Activated naive CD8-positive, alpha-beta T cell treated with anti-CD3 and anti-CD28 coated beads for 36 hours (primary cell): ENCODE data around the gene PDLIM1. TPM values are rescaled to one million over a fixed set of nuclear protein-coding genes. Genes with fewer than 3 reads are reported as not detected.
"Not testable (repeated sequence)": the region's sequence is repeated elsewhere in the genome, so short reads cannot be mapped to it uniquely, and the experiment has no call there.

ENCODE experiments used
- DNase-seq: peaks from one replicate; pipeline ENCODE4 v3.0.0; 2021
- H3K27ac Mint-ChIP-seq: one replicate; pipeline ENCODE4 v1.8.0; 2022; ENCODE audit warnings: mild to moderate bottlenecking, moderate library complexity, mixed read lengths
- H3K27me3 Mint-ChIP-seq: one replicate; pipeline ENCODE4 v1.8.0; 2022; ENCODE audit warnings: mild to moderate bottlenecking, mixed read lengths
- H3K36me3 Mint-ChIP-seq: one replicate; pipeline ENCODE4 v1.8.0; 2021; ENCODE audit warnings: mild to moderate bottlenecking, mixed read lengths
- H3K4me1 Mint-ChIP-seq: one replicate; pipeline ENCODE4 v1.8.0; 2021; ENCODE audit warnings: mixed read lengths
- H3K4me3 Mint-ChIP-seq: one replicate; pipeline ENCODE4 v1.8.0; 2022; ENCODE audit warnings: mild to moderate bottlenecking, moderate library complexity, mixed read lengths
- H3K9me3 Mint-ChIP-seq: one replicate; pipeline ENCODE4 v1.8.0; 2022; ENCODE audit warnings: mixed read lengths
- total RNA-seq, 2 experiments: library from RNA; stranded (reverse); gene quantifications; one replicate each; pipeline ENCODE4 v1.2.3, GENCODE V29; 2021

PDLIM1 gene
- total RNA-seq, 2 experiments from 2014 or later: 0.70 to 1.6 TPM

DNA sequence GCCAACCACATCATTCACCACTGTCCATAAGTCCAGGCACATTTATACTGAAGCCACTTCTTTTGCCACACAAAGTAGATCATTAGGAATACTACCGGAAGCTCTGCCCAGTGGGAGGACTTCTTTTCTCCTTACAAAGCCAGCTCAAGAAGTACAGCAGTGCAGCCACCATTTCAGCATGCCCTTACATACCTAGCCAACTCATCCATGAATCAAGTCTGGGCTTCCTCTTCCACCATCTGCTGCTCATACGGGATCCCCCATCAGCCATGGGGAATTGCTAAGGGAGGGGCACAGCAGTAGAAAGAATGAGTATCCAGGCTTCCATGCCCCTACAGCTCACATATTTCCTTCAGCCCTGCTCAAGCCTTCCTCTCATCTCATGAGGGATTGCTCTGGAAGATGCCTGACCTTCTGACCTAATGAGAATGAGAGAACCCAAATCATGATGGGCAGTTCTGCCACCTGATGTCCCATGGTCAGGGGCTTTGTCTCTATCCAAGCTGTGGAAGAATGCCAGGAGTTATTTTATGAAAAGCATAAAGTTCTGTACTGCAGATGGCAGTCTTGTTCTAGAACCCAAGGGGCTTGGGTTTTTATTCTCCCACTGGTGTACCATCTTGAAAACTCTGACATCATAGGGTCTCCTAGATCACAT is 57.3 kb downstream of the PDLIM1 start:
- DNase-seq: no peak
- Mint-ChIP-seq H3K4me3 (no peak overlapping the region), H3K27ac (no peak overlapping the region), H3K9me3 (peaks cover 11% of the 10 kb centered on the region), H3K27me3 (peaks cover 18% of the 10 kb centered on the region), H3K36me3 (peaks cover 23% of the 10 kb centered on the region), H3K4me1 (peaks cover 32% of the 10 kb centered on the region)

DNA sequence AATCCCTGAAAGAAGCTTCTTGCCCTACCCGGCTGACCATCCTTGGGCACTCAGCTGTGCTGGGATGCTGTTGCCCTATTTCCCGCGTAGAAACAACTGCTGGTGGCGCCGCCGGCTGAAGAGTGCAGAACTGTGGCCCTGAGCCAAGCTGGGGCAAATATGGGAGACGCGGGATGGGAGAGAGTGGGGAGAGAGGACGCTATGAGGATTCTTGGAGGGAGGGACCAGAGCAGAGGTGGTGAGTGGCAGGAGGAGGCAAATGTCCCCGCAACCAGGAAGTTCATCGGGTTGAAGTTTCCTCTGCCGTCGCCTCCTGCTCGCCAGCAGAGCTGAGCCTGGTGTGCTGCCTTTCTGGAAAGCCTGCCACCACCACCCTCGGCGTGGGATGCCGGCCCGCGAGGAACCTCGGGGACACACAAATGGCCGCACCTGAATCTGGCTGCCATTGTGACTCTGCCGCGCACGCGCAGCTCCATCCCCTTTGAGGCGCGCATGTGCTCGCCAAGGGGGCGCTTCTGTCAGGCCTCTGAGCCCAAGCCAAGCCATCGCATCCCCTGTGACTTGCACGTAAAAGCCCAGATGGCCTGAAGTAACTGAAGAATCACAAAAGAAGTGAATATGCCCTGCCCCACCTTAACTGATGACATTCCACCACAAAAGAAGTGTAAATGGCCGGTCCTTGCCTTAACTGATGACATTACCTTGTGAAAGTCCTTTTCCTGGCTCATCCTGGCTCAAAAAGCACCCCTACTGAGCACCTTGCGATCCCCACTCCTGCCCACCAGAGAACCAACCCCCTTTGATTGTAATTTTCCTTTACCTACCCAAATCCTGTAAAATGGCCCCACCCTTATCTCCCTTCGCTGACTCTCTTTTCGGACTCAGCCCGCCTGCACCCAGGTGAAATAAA is 59.9 kb downstream of the PDLIM1 start:
- H3K36me3 Mint-ChIP-seq: peaks cover 26% of the 10 kb centered on the region
- H3K4me3 Mint-ChIP-seq: peak overlapping the region; percentile 86
- H3K9me3 Mint-ChIP-seq: peaks cover 11% of the 10 kb centered on the region
- peaks cover 18% of the 10 kb centered on the region for H3K27me3 Mint-ChIP-seq
- peaks cover 19% of the 10 kb centered on the region for H3K4me1 Mint-ChIP-seq
- DNase-seq: peak; percentile 70
- H3K27ac Mint-ChIP-seq: peak overlapping the region; percentile 93

DNA sequence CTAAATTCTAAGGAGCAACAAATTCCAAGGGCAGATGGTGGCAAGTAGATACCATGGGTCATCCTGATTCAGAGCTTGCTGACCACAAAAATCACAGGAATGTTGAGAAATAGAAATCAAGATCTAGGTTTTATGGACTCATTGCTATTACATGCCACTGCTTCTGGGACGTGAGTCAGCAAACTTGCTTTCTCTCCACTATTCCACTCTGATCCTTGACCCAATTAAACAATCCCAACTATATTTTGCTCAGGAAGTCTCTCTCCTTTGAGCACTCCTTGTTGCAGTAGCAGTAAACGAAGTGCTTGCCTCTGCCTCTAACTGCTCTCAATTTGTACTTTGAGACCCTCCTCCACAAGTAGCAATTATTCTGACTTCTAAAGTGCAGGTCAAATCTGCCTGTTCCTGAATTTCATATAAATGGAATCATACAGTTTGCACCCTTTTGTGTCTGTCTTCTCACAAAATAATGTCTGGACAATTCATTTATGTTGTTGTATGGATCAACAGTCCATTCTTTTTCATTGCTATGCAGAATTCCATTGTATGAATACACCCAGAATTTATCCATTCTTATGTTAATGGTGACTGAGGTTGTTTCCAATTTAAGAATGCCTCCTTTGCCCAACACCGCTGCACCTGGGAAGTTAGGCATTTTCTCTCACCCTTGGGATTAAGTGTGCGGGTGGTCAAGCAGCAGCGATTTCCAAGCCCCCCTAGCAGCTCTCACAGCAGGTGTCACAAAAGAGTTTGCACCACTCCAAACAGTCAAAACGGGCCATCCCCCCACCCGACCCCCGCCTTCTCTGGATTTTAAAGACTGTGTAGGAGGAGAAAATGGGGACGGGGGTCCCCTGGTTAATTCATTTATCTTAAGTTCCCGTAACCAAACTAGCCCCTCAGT is 60.8 kb downstream of the PDLIM1 start:
- peaks cover 26% of the 10 kb centered on the region for H3K36me3 Mint-ChIP-seq
- peaks cover 18% of the 10 kb centered on the region for H3K27me3 Mint-ChIP-seq
- peaks cover 11% of the 10 kb centered on the region for H3K9me3 Mint-ChIP-seq
- H3K4me1 Mint-ChIP-seq: peaks cover 11% of the 10 kb centered on the region
- no peak for DNase-seq
- H3K4me3 Mint-ChIP-seq: peak overlapping the region; percentile 86
- H3K27ac Mint-ChIP-seq: peak overlapping the region; percentile 93

DNA sequence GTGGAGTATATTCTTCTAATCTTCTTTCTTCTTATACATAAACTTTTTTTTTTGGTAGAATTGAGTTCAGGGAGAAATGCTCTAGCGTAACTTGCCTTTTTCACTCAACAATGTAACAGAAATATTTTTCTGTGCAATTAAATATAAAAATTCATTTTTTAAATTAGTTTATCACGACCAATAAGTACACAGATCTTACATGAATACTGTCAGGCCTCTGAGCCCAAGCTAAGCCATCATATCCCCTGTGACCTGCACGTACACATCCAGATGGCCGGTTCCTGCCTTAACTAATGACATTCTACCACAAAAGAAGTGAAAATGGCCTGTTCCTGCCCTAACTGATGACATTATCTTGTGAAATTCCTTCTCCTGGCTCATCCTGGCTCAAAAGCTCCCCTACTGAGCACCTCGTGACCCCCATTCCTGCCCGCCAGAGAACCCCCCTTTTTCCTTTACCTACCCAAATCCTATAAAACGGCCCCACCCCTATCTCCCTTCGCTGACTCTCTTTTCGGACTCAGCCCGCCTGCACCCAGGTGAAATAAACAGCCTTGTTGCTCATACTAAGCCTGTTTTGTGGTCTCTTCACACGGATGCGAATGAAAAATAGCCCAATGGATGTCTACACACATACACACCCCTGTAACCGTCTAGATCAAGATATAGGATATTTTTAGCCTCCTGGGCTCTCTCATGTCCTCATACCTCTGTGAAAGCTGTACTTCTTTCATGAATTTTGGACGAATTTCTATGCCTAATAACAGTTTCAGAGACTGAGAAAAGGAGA is 61.7 kb downstream of the PDLIM1 start:
- H3K4me1 Mint-ChIP-seq, H3K4me3 Mint-ChIP-seq, DNase-seq: not testable (repeated sequence)
- Mint-ChIP-seq H3K36me3 (peaks cover 26% of the 10 kb centered on the region), H3K27me3 (peaks cover 18% of the 10 kb centered on the region), H3K27ac (peak overlapping the region; percentile 25), H3K9me3 (peaks cover 11% of the 10 kb centered on the region)

DNA sequence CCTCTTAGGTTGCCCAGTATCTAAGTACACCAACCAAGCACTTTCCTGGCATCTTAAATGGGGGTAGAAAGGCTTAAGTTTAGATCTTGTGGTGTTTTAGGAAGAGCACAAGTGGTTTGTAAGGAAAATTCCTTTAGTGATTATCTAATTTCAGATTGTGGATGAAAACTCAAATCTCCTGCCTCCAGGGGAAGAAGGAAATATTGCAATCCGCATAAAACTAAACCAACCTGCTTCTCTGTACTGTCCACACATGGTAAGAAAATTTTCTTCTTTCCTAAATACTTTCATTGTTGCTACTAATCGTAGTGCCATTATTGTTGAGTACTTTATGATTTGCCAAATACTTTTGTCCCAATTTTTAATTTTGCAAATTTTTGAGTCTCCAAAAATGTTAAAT is 65.7 kb downstream of the PDLIM1 start:
- Mint-ChIP-seq H3K4me3 (no peak overlapping the region), H3K27me3 (peaks cover 6% of the 10 kb centered on the region), H3K9me3 (peaks cover 4% of the 10 kb centered on the region), H3K27ac (no peak overlapping the region), H3K36me3 (peaks cover 15% of the 10 kb centered on the region), H3K4me1 (peaks cover 1% of the 10 kb centered on the region)
- DNase-seq: no peak

DNA sequence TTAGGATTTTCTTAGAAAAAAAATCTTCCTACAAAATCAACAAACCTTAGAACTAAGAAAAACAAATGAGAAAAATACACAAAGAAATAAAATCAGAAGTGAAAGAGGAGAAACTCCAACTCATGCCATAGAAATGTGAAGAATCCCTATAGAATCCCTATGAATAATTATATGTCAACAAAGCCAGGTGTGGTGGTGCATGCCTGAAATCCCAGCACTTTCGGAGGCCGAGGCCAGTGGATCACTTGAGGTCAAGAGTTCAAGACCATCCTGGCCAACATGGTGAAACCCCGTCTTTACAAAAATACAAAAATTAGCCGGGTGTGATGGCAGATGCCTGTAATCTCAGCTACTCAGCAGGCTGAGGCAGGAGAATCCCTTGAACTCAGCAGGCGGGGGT is 69.7 kb downstream of the PDLIM1 start:
- H3K4me3 Mint-ChIP-seq: no peak overlapping the region
- H3K27me3 Mint-ChIP-seq: peaks cover 5% of the 10 kb centered on the region
- peaks cover 13% of the 10 kb centered on the region for H3K36me3 Mint-ChIP-seq
- peaks cover 1% of the 10 kb centered on the region for H3K4me1 Mint-ChIP-seq
- no peak for DNase-seq
- no peak overlapping the region for H3K27ac Mint-ChIP-seq
- peaks cover 2% of the 10 kb centered on the region for H3K9me3 Mint-ChIP-seq

DNA sequence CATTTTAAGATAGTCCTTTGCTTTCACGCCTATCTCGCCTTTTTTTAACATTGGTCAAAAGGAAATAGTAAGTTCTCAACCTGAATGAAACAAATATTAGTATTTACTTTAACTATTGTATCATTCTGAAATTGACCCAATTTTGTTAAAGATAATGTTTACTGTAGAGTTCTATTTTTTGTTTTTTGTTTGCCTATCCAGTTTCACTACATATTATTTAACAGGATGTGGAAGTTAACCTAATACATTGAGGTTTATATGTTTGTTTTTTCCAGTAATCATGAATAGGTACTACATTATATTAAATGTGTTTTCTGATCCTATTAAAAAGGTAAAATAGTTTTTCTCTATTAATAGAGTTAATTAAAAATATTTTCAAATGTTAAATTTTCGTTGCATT is 70.3 kb downstream of the PDLIM1 start:
- Mint-ChIP-seq H3K27ac (no peak overlapping the region), H3K4me3 (no peak overlapping the region), H3K9me3 (peaks cover 2% of the 10 kb centered on the region), H3K27me3 (peaks cover 5% of the 10 kb centered on the region), H3K36me3 (peaks cover 15% of the 10 kb centered on the region), H3K4me1 (peaks cover 1% of the 10 kb centered on the region)
- DNase-seq: no peak

DNA sequence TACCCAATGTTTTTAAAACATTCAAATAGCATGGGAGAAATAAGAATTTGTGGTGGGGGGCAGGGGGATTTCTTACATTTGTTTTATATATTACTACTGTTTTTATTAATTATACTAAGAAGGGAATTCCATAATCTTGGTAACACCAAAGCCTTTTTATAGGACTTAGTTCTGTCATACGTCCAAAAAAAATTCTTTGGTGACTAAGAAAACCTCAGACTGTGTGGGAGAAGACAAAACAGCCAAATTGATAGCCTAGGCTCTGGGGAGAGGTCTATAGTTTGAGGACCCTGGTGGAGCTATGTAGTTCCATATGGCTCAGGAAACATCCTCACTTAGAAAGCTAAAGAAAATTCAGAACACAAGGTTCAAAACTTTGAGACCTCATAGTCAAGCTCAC is 73.3 kb downstream of the PDLIM1 start:
- H3K27me3 Mint-ChIP-seq: peaks cover 5% of the 10 kb centered on the region
- peaks cover 2% of the 10 kb centered on the region for H3K9me3 Mint-ChIP-seq
- no peak for DNase-seq
- H3K4me3 Mint-ChIP-seq: no peak overlapping the region
- no peak overlapping the region for H3K27ac Mint-ChIP-seq
- peaks cover 17% of the 10 kb centered on the region for H3K36me3 Mint-ChIP-seq
- H3K4me1 Mint-ChIP-seq: peaks cover 1% of the 10 kb centered on the region

DNA sequence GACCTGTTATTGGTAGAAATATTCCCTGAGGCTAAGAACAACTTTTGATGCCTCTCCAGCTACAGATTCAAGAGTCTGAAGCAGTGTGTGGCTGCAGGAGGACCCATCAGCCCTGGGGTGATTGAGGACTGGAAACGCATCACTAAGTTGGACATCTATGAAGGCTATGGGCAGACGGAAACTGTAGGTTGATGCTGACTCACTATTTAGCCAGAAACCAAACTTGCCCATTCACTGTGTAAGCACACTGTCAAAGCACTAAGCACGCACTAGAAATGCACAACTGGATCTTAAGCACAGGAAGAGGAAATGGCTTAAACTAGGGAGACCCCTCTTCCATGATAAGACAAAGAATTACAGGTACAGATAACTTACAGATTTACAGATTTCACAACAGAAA is 76.0 kb downstream of the PDLIM1 start:
- H3K4me1 Mint-ChIP-seq: no peaks in the 10 kb centered on the region
- H3K27ac Mint-ChIP-seq: no peak overlapping the region
- H3K4me3 Mint-ChIP-seq: no peak overlapping the region
- no peak for DNase-seq
- H3K9me3 Mint-ChIP-seq: peaks cover 2% of the 10 kb centered on the region
- peaks cover 5% of the 10 kb centered on the region for H3K27me3 Mint-ChIP-seq
- peaks cover 15% of the 10 kb centered on the region for H3K36me3 Mint-ChIP-seq

DNA sequence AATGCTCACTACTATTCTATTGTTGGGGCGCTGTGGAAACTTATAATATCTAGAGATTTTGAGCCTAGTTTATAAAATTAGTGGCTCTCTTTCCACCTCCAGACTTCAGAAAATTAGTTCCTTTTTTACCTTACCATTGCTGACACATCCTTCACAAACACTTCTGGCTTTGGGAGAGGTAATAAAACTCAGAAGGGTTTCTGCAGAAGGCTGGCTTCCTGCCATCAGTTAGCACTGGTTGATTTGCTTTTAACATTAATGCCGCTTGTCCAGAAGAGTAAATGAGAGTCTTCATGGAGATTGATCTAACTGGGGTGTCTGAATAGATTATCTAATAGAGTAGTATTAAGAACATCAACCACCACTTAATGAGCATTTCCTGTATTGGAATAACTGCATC is 76.4 kb downstream of the PDLIM1 start:
- Mint-ChIP-seq H3K9me3 (peaks cover 2% of the 10 kb centered on the region), H3K4me3 (no peak overlapping the region)

DNA sequence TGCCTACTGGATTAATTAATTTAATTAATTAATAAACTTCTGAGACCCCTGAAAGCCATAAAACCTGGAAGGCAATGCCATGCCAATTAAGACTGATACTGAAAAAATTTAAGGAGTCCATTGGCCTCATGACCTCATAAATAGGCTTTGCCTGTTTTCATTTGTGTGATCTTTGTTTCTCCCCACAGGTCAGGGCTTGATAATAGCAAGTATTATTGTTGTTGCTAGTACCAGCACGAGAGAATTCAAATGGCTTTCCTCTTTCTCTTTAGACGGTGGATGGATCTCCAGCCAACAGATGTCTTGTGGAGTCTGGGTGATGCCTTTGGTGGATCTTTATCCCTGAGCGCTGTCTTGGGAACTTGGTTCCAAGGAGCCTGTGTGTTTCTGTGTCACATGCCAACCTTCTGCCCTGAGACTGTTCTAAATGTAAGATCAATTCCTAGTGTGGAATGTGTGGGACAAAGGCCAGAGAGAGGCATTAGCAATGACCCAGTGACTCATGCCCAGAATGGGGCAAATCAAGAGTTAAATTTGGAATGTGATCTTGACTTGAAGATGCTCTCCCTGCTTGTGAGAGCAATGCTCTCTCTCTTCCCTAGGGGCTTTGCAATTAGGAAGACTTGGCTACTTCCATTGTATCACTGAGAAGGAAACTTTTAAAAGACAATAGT is 79.1 kb downstream of the PDLIM1 start:
- no peaks in the 10 kb centered on the region for H3K4me1 Mint-ChIP-seq
- peaks cover 10% of the 10 kb centered on the region for H3K36me3 Mint-ChIP-seq
- H3K27ac Mint-ChIP-seq: no peak overlapping the region

More for the DNA sequence above, 76.4 kb downstream of the PDLIM1 start:
- no peaks in the 10 kb centered on the region for H3K4me1 Mint-ChIP-seq
- H3K27me3 Mint-ChIP-seq: peaks cover 5% of the 10 kb centered on the region
- DNase-seq: no peak
- no peak overlapping the region for H3K27ac Mint-ChIP-seq
- H3K36me3 Mint-ChIP-seq: peaks cover 11% of the 10 kb centered on the region

DNA sequence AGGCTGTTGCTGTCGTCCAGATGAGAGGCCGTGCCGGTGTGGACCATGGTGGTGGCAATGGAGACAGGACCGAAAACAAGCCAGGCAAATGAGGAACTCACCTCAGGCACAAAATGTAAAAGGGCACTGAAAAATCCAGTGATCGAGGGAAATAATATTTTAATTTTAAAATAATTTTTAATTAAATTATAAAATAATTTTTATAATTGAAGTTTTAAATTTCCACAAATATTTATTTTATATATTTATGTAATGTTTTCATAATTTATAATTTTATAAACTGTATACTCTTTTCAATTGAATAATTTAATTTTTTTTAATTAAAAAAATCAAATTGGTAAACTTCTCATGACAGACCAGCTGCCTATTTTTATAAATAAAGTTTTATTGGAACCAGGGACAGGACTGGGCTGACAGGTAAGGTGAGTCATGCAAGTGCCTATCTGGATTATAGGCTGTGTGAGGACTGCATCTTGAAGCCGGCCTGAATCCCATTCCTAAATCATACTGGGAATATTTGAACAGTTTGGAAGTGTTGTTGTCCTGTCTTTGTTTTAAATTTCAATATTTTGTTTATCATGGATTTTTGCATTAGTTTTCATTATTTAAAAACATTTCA is 81.2 kb downstream of the PDLIM1 start:
- Mint-ChIP-seq H3K4me3 (no peak overlapping the region), H3K9me3 (no peaks in the 10 kb centered on the region), H3K27me3 (peaks cover 5% of the 10 kb centered on the region), H3K36me3 (no peaks in the 10 kb centered on the region), H3K27ac (no peak overlapping the region), H3K4me1 (no peaks in the 10 kb centered on the region)
- no peak for DNase-seq

More for the DNA sequence above, 79.1 kb downstream of the PDLIM1 start:
- H3K9me3 Mint-ChIP-seq: peaks cover 2% of the 10 kb centered on the region
- H3K27me3 Mint-ChIP-seq: peaks cover 9% of the 10 kb centered on the region
- DNase-seq: no peak
- no peak overlapping the region for H3K4me3 Mint-ChIP-seq

DNA sequence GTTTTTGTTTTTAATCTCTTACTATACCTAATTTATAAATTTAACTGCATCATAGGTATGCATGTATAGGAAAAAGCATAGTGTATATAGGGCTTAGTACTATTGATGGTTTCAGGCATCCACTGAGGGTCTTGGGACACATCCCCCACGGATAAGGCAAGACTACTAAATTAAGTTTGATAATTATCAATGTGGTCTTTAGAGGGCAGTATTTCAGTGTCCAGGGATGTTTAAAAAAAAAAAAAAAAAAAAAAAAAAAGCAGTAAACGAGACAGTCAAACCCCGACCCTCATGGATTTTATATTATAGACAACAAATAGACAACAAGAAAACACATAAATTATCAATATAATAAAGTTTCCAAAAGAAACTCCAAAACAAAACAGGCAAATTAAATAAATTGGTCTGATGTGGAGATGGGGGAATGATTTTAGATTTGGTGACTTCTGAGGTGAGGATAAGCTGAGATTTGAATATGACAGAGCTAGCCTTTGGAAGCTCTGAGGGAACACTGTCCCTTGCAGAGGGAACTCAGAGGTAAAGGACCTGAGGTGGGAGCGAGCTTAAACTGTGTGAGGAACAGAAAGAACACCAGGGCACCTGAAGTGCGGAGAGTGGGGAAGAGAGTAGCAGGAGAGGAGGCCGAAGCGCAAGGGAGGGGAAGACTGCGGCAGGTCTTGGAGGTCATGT is 82.0 kb downstream of the PDLIM1 start:
- H3K27me3 Mint-ChIP-seq: peaks cover 5% of the 10 kb centered on the region
- H3K36me3 Mint-ChIP-seq: no peaks in the 10 kb centered on the region
- H3K4me1 Mint-ChIP-seq: no peaks in the 10 kb centered on the region
- H3K27ac Mint-ChIP-seq: no peak overlapping the region
- no peak overlapping the region for H3K4me3 Mint-ChIP-seq
- no peaks in the 10 kb centered on the region for H3K9me3 Mint-ChIP-seq
- no peak for DNase-seq
